ENCODE data around the gene MAPKAPK2.

- TF ChIP-seq CTCF (IDR thresholded peaks at IDR 0.05) (no peak), POLR2AphosphoS5 (IDR thresholded peaks at IDR 0.05; ENCODE audit: insufficient read depth in 1 of 2, low read depth in 1 of 2) (no peak)
Observed at GRCh38 chr1:206716159-206716869, 31.6 kb downstream of the MAPKAPK2 start.
